ENCODE measurements around the gene LYPD5.

DNA sequence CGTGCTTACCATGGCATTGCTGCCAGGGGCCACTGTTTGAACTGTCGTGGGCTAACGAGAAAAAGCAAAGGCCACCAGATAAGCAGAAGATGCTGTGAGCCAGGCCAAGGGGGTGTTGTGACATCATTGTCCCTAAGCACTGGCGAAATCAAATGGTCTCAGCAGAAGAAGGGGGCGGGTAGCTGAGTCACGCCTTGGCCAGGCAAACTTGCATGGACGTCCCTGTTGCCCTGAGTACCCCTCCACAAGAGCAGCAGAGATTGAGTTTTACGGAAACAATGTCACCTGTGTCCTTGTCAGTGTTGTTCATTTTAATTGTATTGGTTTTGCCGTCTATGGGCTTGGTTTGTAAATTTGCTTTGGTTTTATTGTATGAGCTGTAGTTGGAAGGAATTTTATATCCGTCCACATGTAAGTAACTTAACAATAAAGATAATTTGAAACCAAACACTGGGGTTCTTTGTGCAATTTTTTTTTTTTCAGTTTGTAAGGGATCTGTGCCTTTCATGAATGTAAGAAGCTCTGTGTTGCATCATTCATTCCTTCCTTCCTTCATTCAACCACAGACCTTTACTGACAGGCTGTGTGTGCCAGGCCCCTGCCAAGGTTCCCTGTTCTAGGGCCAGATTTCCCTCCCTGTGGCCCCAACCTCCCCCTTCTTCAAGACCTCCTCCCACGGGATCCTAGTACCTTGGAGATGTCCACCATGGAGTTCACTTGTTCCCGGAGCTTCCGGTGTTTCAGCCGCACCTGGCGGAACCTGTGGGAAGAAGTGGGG is 33.8 kb downstream of the LYPD5 start:
- TF ChIP-seq ZNF232 (CRISPR knock-in tag; IDR thresholded peaks at IDR 0.05): no peak
- TF ChIP-seq, protein P1, sequence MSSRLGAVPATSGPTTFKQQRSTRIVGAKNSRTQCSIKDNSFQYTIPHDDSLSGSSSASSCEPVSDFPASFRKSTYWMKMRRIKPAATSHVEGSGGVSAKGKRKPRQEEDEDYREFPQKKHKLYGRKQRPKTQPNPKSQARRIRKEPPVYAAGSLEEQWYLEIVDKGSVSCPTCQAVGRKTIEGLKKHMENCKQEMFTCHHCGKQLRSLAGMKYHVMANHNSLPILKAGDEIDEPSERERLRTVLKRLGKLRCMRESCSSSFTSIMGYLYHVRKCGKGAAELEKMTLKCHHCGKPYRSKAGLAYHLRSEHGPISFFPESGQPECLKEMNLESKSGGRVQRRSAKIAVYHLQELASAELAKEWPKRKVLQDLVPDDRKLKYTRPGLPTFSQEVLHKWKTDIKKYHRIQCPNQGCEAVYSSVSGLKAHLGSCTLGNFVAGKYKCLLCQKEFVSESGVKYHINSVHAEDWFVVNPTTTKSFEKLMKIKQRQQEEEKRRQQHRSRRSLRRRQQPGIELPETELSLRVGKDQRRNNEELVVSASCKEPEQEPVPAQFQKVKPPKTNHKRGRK (CRISPR knock-in tag; IDR thresholded peaks at IDR 0.05; ENCODE audit: borderline replicate concordance): no peak
- TF ChIP-seq, protein P2, sequence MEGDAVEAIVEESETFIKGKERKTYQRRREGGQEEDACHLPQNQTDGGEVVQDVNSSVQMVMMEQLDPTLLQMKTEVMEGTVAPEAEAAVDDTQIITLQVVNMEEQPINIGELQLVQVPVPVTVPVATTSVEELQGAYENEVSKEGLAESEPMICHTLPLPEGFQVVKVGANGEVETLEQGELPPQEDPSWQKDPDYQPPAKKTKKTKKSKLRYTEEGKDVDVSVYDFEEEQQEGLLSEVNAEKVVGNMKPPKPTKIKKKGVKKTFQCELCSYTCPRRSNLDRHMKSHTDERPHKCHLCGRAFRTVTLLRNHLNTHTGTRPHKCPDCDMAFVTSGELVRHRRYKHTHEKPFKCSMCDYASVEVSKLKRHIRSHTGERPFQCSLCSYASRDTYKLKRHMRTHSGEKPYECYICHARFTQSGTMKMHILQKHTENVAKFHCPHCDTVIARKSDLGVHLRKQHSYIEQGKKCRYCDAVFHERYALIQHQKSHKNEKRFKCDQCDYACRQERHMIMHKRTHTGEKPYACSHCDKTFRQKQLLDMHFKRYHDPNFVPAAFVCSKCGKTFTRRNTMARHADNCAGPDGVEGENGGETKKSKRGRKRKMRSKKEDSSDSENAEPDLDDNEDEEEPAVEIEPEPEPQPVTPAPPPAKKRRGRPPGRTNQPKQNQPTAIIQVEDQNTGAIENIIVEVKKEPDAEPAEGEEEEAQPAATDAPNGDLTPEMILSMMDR (IDR thresholded peaks at IDR 0.05): no peak
- TF ChIP-seq, protein P3, sequence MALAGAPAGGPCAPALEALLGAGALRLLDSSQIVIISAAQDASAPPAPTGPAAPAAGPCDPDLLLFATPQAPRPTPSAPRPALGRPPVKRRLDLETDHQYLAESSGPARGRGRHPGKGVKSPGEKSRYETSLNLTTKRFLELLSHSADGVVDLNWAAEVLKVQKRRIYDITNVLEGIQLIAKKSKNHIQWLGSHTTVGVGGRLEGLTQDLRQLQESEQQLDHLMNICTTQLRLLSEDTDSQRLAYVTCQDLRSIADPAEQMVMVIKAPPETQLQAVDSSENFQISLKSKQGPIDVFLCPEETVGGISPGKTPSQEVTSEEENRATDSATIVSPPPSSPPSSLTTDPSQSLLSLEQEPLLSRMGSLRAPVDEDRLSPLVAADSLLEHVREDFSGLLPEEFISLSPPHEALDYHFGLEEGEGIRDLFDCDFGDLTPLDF (CRISPR knock-in tag; IDR thresholded peaks at IDR 0.05): no peak

Measured in WTC11 (cell line).